Erythroblast (primary cell): ENCODE data around the gene SFMBT2.
"Not testable (repeated sequence)": the region's sequence is repeated elsewhere in the genome, so short reads cannot be mapped to it uniquely, and the experiment has no call there.

Source experiments
- GATA1 ChIP-seq: IDR thresholded peaks from 2 replicates; pipeline ENCODE4 v1.6.1; 2011; ENCODE audit warnings: low read depth, mild to moderate bottlenecking, control low read depth, low read length, moderate library complexity
- POLR2A ChIP-seq: IDR thresholded peaks from 2 replicates; pipeline ENCODE4 v1.6.1; 2011; ENCODE audit warnings: mild to moderate bottlenecking, low read length

GRCh38 chr10:7390689-7391110 lies 20.1 kb downstream of the SFMBT2 start:
- TF ChIP-seq POLR2A, GATA1: not testable (repeated sequence)
